Measurements from ENCODE around the gene VCL. TPM values are rescaled to one million over a fixed set of nuclear protein-coding genes. Genes with fewer than 3 reads are reported as not detected.
A peak's percentile ranks its signal among the peaks of the same experiment; 100 is the strongest.

Gene VCL
- total and polyA plus RNA-seq, 9 of the 15 experiments (the other 6 are each of a cell fraction or from before 2014, with no cell fraction given) = 29.8 to 186 (median 76.4) TPM

- no peak for TF ChIP-seq ZBTB40 (IDR thresholded peaks at IDR 0.05)
- no peak for TF ChIP-seq ZBTB40 (CRISPR knock-in tag; IDR thresholded peaks at IDR 0.05)
- TF ChIP-seq MLX (CRISPR knock-in tag; conservative IDR thresholded peaks at IDR 0.05) = 0 out of 4 replicates have a peak, but pooled peaks of 1 of the 2 experiments have one; percentile 40
- 0 out of 2 replicates have a peak, but pooled peaks have one; percentile 30 for TF ChIP-seq SMARCE1 (IDR thresholded peaks at IDR 0.05)
- peak; percentile 91; the same call in 1 of the 2 replicates for TF ChIP-seq SMARCA5 (IDR thresholded peaks at IDR 0.05)
- TF ChIP-seq DNMT1 (IDR thresholded peaks at IDR 0.05) = 0 out of 2 replicates have a peak, but pooled peaks have one; percentile 19
- TF ChIP-seq ARID4B (CRISPR knock-in tag; IDR thresholded peaks at IDR 0.05) = peak; percentile 14; the same call in 1 of the 2 replicates
These were observed 660 bp downstream of the VCL start (continued) for GRCh38 chr10:73998623-73998928.

Measured in K562 (cell line).